Activated gamma-delta T cell treated with Interleukin-2 at 50 U/mL for 16 hours (primary cell): ENCODE results near the gene EIF3I.

Experiments
- DNase-seq: peaks from one replicate; pipeline ENCODE4 v3.0.0-alpha.2; 2020

Gene EIF3I

DNA sequence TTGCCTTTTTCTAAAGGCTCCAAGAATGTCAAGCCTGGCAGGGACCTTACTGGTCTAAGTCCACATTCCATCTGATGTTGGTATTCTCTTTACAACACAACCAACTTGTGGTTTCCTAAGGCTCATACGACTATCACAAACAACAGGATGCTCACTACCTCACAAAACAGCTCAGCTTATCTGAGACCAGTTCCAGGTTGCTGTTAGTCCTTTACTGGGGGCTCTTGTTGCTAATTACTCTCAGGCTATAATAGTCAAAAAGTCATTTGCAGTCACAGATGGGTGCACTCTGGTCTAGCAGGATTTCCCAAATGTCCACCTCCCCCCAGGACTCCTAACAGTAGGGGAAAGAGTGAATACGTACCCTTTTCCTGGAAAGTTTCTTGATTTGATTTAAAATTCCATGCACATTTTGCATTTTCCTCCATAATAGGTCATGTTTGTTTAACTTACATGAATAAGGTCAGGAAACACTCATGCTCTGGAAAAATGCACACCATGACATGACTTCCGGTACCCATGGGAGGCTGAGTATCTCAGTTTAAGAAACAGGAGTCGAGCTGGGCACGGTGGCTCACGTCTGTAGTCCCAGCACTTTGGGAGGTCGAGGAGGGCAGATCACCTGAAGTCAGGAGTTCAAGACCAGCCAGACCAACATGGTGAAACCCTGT is 44.8 kb downstream of the EIF3I start:
- no peak for DNase-seq

DNA sequence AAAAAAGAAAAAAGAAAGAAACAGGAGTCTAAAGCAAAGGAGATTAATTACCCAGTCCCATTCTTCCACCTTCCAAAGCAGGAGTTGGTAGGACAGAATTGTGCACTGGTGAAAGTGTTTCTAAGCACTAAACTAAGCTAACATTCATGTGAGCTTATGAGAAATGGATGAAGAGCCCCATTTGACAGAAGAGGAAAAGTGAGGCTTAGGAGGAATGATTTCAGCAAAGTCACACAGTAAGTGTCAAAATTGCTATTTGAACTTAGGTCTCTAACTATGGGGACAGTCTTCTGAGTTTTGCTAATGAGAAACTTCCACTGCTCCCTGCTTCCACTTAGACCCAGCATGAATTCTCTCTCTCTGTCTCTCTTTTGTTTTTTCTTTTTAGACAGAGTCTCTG is 47.5 kb downstream of the EIF3I start:
- no peak for DNase-seq

GRCh38 chr1:32272557-32273390 is 50.6 kb downstream of the EIF3I start:
- no peak for DNase-seq

- DNase-seq = peak; percentile 90
Observed at GRCh38 chr1:32273391-32274208, 51.4 kb downstream of the EIF3I start.

DNA sequence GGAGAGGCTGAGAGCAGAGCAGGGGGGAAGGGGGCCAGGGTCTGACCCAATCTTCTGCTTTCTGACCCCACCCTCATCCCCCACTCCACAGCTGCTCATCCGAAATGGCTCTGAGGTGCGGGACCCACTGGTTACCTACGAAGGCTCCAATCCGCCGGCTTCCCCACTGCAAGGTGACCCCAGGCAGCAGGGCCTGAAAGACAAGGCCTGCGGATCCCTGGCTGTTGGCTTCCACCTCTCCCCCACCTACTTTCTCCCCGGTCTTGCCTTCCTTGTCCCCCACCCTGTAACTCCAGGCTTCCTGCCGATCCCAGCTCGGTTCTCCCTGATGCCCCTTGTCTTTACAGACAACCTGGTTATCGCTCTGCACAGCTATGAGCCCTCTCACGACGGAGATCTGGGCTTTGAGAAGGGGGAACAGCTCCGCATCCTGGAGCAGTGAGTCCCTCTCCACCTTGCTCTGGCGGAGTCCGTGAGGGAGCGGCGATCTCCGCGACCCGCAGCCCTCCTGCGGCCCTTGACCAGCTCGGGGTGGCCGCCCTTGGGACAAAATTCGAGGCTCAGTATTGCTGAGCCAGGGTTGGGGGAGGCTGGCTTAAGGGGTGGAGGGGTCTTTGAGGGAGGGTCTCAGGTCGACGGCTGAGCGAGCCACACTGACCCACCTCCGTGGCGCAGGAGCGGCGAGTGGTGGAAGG is 52.6 kb downstream of the EIF3I start:
- no peak for DNase-seq

- DNase-seq = no peak
Observed at GRCh38 chr1:32275424-32275823, 53.2 kb downstream of the EIF3I start.

GRCh38 chr1:32276032-32276782 is 54.0 kb downstream of the EIF3I start:
- no peak for DNase-seq
